GM12892 (cell line): ENCODE measurements around the gene ACSL3.

ENCODE experiments used
- POLR2A ChIP-seq: IDR thresholded peaks from 2 replicates; pipeline ENCODE4 v1.6.1; 2011; ENCODE audit warnings: low read depth, low read length, control low read depth
- POLR2AphosphoS5 ChIP-seq: IDR thresholded peaks from 2 replicates; pipeline ENCODE4 v1.6.1; 2011; ENCODE audit warnings: low read depth, low read length, control low read depth
- TAF1 ChIP-seq: IDR thresholded peaks from 2 replicates; pipeline ENCODE4 v1.6.1; 2011; ENCODE audit warnings: low read depth, mild to moderate bottlenecking, control low read depth, low read length, borderline replicate concordance

GRCh38 chr2:222866358-222866960, 5.6 kb downstream of the ACSL3 start:
- TF ChIP-seq POLR2AphosphoS5: no peak
- no peak for TF ChIP-seq TAF1
- no peak for TF ChIP-seq POLR2A
